ENCODE data around the gene TK1.

TK1 gene

GRCh38 chr17:78170692-78171590 lies 15.9 kb downstream of the TK1 start:
- TF ChIP-seq FOXK2 (IDR thresholded peaks at IDR 0.05) (no peak), ELF4 (IDR thresholded peaks at IDR 0.05) (no peak), SUZ12 (IDR thresholded peaks at IDR 0.05) (no peak), ARNT (IDR thresholded peaks at IDR 0.05) (no peak), HDGF (IDR thresholded peaks at IDR 0.05; ENCODE audit: borderline replicate concordance) (no peak), TARDBP (IDR thresholded peaks at IDR 0.05) (no peak)
- CTCF ChIA-PET: no interaction called here
- POLR2A ChIA-PET: interaction anchor here (0.9 to 4.0 kb wide), 2 partner anchors 16 to 33 kb away, joined by 4 to 31 read pairs; partner anchors contain the start of genes AFMID and TK1
- no peak for DNase-seq (ENCODE audit: extremely low spot score)

- ChIA-PET CTCF (no interaction called here), POLR2A (interaction anchor here (0.9 to 4.0 kb wide), 5 partner anchors 12 to 56 kb away, joined by 4 to 31 read pairs (median 5); partner anchors contain the start of genes AFMID and TK1)
- TF ChIP-seq CTBP1 (IDR thresholded peaks at IDR 0.05; ENCODE audit: borderline replicate concordance): no peak
- peak; percentile 91 for TF ChIP-seq PKNOX1 (IDR thresholded peaks at IDR 0.05)
- TF ChIP-seq BHLHE40 (IDR thresholded peaks at IDR 0.05; ENCODE audit: borderline replicate concordance): no peak
- peak; percentile 53 for DNase-seq (ENCODE audit: extremely low spot score)
These were observed 17.7 kb downstream of the TK1 start for GRCh38 chr17:78168903-78169793.

- ChIA-PET POLR2A (interaction anchor here (1.0 to 4.0 kb wide), 2 partner anchors 12 to 19 kb away, joined by 4 to 31 read pairs; partner anchors contain the start of genes AFMID and TK1), CTCF (no interaction called here)
- TF ChIP-seq BHLHE40 (IDR thresholded peaks at IDR 0.05; ENCODE audit: borderline replicate concordance): no peak
- TF ChIP-seq ARNT (IDR thresholded peaks at IDR 0.05): peak; percentile 42
- TF ChIP-seq LEF1 (IDR thresholded peaks at IDR 0.05; ENCODE audit: borderline replicate concordance): peak; percentile 86; the same call in 1 of the 2 replicates
- peak; percentile 76; the same call in 1 of the 2 replicates for TF ChIP-seq FOXM1 (IDR thresholded peaks at IDR 0.05; ENCODE audit: borderline replicate concordance)
- peak; percentile 97 for DNase-seq (ENCODE audit: extremely low spot score)
These were observed 18.5 kb downstream of the TK1 start, which contains the start of gene SYNGR2 for GRCh38 chr17:78168242-78168902. TSS of gene SYNGR2 (plus strand) at chr17:78168581. CDS start at chr17:78168617, 36 bp downstream.

GRCh38 chr17:78166416-78166815 lies 20.4 kb downstream of the TK1 start:
- TF ChIP-seq LEF1 (IDR thresholded peaks at IDR 0.05; ENCODE audit: borderline replicate concordance) (no peak), ELF4 (IDR thresholded peaks at IDR 0.05) (no peak), TARDBP (IDR thresholded peaks at IDR 0.05) (no peak), CTBP1 (IDR thresholded peaks at IDR 0.05; ENCODE audit: borderline replicate concordance) (no peak), SUZ12 (IDR thresholded peaks at IDR 0.05) (no peak), ZNF384 (IDR thresholded peaks at IDR 0.05) (no peak), ARNT (IDR thresholded peaks at IDR 0.05) (no peak), HDGF (IDR thresholded peaks at IDR 0.05; ENCODE audit: borderline replicate concordance) (no peak), FOXA1 (IDR thresholded peaks at IDR 0.05) (no peak)
- ChIA-PET CTCF (no interaction called here), POLR2A (no interaction called here)
- no peak for DNase-seq (ENCODE audit: extremely low spot score)

GRCh38 chr17:78164748-78165607 lies 21.9 kb downstream of the TK1 start:
- no peak for TF ChIP-seq HDGF (IDR thresholded peaks at IDR 0.05; ENCODE audit: borderline replicate concordance)
- no peak for TF ChIP-seq CTBP1 (IDR thresholded peaks at IDR 0.05; ENCODE audit: borderline replicate concordance)
- no peak for TF ChIP-seq BHLHE40 (IDR thresholded peaks at IDR 0.05; ENCODE audit: borderline replicate concordance)
- no peak for TF ChIP-seq ELF4 (IDR thresholded peaks at IDR 0.05)
- TF ChIP-seq NFRKB (IDR thresholded peaks at IDR 0.05): no peak
- no peak for TF ChIP-seq FOXM1 (IDR thresholded peaks at IDR 0.05; ENCODE audit: borderline replicate concordance)
- no peak for TF ChIP-seq LEF1 (IDR thresholded peaks at IDR 0.05; ENCODE audit: borderline replicate concordance)
- TF ChIP-seq TARDBP (IDR thresholded peaks at IDR 0.05): no peak
- no peak for TF ChIP-seq FOXA1 (IDR thresholded peaks at IDR 0.05)
- TF ChIP-seq PKNOX1 (IDR thresholded peaks at IDR 0.05): no peak
- no peak for TF ChIP-seq SP1 (IDR thresholded peaks at IDR 0.05)
- TF ChIP-seq L3MBTL2 (conservative IDR thresholded peaks at IDR 0.05): no peak
- TF ChIP-seq SUZ12 (IDR thresholded peaks at IDR 0.05): no peak
- CTCF ChIA-PET: no interaction called here
- no peak for DNase-seq (ENCODE audit: extremely low spot score)
- POLR2A ChIA-PET: interaction anchor here (1.1 kb wide), 1 partner anchor 21 kb away, joined by 4 read pairs; the partner anchor contains the start of gene TK1
